ENCODE results near the gene GDF7.

The GDF7 gene

DNA sequence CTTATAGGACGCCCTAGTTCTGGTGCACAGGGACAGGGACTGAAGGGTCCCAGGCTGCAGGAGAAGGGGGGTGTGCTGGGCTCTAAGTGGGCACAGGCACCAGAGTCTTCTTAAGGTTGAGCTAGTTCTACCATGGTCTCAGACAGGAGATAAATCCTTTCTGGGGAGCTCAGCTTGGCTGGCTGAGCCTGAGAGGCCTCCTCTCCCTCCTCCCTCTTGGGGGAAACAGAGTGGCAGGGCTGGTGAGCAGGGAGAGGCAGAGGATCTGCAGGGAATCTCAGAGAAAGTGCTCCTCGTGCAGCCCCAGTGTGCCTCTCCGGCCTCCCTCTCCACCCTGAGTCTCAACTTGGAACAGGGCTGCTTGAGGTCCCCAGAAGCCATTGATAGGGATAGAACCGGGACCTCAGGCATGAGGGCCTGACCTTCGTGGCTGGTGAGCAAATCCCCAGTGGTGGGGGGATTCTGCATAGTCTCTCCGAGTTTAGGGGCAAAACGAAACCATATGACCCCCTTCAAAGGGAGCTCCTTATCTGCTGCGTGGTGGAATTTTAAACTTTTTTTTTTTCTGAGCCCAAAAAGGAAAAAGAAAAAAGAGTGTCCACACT lies 2.0 kb downstream of the GDF7 start:
- Mint-ChIP-seq H3K4me1 (ENCODE audit: low read depth) (peaks cover 29% of the 10 kb centered on the region), H3K9me3 (no peaks in the 10 kb centered on the region), H3K27me3 (peaks cover 93% of the 10 kb centered on the region), H3K27ac (no peak overlapping the region), H3K4me3 (no peak overlapping the region), H3K36me3 (ENCODE audit: low read depth) (no peaks in the 10 kb centered on the region)
- no peak for DNase-seq

DNA sequence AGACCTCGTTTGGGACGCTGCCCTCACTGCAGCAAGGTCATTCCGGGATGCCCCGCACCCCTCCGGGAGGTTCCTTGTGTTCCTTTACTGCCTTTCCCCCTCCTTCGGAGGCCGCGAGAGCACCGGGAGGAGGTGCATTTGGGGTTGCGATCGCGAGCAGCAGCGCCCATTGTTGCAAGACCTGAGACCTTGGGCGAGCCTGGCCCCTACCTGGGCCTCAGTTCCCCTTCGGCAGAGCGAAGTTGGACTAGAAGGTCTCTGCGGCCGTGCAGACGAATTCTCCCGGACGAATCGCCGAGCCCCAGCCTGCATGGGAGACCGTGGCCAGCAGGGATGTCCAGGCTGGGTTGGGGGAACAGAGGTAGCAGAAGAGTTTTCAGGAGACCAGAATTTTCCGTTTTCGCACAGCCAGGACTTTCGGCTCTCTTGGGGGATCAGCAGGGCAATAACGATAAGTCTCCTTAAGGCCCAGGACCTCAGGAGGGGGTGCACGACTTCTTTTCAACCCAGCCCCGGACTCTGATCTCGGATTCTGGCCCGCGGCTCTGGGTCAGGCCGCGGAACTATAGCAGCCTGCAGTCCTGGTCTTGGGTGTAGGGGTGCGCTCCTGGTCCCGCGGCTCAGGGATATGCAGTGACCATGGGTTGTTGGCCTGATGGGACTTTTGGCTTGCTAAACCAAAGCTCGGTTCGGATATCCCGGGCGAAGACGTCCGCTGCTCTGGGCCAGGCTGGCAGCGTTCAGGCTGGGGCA lies 2.8 kb downstream of the GDF7 start:
- Mint-ChIP-seq H3K4me3 (no peak overlapping the region), H3K27me3 (peaks cover 88% of the 10 kb centered on the region), H3K36me3 (ENCODE audit: low read depth) (no peaks in the 10 kb centered on the region)

DNA sequence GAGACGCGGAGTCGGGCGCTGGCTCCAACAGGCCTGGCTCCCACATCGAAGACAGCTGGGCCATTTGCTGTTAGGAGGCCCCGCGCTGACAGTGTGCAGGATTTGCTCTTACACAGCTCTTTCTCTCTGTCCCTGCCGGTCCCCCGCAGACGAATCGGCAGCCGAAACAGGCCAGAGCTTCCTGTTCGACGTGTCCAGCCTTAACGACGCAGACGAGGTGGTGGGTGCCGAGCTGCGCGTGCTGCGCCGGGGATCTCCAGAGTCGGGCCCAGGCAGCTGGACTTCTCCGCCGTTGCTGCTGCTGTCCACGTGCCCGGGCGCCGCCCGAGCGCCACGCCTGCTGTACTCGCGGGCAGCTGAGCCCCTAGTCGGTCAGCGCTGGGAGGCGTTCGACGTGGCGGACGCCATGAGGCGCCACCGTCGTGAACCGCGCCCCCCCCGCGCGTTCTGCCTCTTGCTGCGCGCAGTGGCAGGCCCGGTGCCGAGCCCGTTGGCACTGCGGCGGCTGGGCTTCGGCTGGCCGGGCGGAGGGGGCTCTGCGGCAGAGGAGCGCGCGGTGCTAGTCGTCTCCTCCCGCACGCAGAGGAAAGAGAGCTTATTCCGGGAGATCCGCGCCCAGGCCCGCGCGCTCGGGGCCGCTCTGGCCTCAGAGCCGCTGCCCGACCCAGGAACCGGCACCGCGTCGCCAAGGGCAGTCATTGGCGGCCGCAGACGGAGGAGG lies 3.5 kb downstream of the GDF7 start:
- Mint-ChIP-seq H3K27ac (no peak overlapping the region), H3K4me3 (no peak overlapping the region), H3K4me1 (ENCODE audit: low read depth) (peaks cover 24% of the 10 kb centered on the region), H3K9me3 (no peaks in the 10 kb centered on the region), H3K27me3 (peaks cover 80% of the 10 kb centered on the region), H3K36me3 (ENCODE audit: low read depth) (no peaks in the 10 kb centered on the region)
- no peak for DNase-seq

More for the DNA sequence above, 2.8 kb downstream of the GDF7 start:
- DNase-seq: no peak
- Mint-ChIP-seq H3K9me3 (no peaks in the 10 kb centered on the region), H3K27ac (no peak overlapping the region), H3K4me1 (ENCODE audit: low read depth) (peaks cover 29% of the 10 kb centered on the region)

DNA sequence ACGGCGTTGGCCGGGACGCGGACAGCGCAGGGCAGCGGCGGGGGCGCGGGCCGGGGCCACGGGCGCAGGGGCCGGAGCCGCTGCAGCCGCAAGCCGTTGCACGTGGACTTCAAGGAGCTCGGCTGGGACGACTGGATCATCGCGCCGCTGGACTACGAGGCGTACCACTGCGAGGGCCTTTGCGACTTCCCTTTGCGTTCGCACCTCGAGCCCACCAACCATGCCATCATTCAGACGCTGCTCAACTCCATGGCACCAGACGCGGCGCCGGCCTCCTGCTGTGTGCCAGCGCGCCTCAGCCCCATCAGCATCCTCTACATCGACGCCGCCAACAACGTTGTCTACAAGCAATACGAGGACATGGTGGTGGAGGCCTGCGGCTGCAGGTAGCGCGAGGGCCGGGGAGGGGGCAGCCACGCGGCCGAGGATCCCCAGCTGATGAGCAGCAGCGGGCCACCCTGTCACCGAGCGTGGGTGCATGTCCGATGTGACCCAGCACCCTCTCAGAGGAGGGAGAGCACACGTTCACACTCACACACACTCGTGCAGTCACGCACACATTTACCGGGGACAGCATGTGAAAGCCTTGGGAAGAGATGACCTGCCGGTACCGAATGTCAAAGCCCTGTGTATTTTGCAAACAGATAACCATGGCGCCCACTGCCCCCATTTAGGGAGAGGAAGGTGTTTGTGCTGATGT lies 4.2 kb downstream of the GDF7 start:
- H3K4me1 Mint-ChIP-seq (ENCODE audit: low read depth): peaks cover 19% of the 10 kb centered on the region
- no peaks in the 10 kb centered on the region for H3K36me3 Mint-ChIP-seq (ENCODE audit: low read depth)
- DNase-seq: no peak
- H3K4me3 Mint-ChIP-seq: no peak overlapping the region
- H3K27me3 Mint-ChIP-seq: peaks cover 73% of the 10 kb centered on the region
- H3K9me3 Mint-ChIP-seq: no peaks in the 10 kb centered on the region
- no peak overlapping the region for H3K27ac Mint-ChIP-seq

DNA sequence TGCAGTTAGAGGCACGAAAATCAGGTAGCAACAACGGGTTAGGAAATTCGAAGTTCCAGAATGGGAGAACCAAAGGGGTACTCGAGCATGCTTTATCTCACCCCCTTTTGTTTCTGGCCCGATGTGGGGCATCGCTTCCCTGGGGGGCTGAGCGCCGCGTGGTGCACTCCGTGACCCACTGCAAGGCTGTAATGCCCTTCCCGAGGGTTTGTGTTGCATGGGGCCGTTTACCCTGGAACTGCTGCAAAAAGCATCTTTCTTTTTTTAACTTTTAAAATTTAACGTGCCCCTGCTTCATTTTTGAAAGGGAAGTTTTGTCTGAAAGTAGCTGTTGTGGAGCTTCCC lies 4.8 kb downstream of the GDF7 start:
- H3K4me1 Mint-ChIP-seq (ENCODE audit: low read depth): peaks cover 16% of the 10 kb centered on the region
- no peak overlapping the region for H3K4me3 Mint-ChIP-seq
- no peaks in the 10 kb centered on the region for H3K36me3 Mint-ChIP-seq (ENCODE audit: low read depth)
- H3K27ac Mint-ChIP-seq: no peak overlapping the region
- H3K27me3 Mint-ChIP-seq: peaks cover 68% of the 10 kb centered on the region
- DNase-seq: no peak
- H3K9me3 Mint-ChIP-seq: no peaks in the 10 kb centered on the region

DNA sequence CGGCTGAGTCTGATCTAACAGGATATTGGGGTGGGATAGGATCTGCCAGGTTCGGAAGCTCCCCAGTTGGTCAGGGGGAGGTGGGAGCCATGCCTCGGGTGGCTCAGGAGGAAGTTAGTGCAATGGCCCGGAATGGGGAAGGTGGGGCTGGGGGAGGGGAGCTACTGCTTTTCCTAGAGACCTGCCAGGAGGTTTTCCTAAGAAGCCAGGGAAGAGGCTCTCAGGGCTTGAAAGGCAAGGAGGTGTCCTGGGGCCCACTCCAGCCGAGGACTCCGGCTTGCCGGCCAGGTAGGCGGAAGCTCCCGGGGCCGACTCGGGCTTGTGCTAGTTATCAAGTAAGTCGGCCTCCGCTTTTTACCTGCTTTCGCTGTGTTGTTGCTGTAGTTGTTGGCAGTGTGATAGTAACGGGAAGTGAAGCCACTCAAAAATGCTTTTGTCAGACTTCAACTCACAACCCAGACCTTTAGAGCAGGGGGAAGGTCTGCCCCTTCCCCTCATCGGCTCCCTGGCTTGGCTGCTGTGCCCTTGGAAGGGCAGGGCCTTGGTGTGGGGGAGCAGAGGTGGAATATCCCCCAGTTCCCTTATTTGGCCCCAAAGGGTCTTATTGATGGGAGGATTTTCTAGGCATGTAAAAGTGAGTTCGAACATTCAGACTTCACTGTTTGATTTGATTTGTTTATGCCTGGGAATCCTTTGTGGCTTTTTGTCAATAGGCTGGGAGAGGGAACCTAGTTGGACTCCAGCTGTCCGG lies 5.4 kb downstream of the GDF7 start:
- Mint-ChIP-seq H3K27ac (no peak overlapping the region), H3K4me1 (ENCODE audit: low read depth) (peaks cover 16% of the 10 kb centered on the region), H3K4me3 (no peak overlapping the region), H3K27me3 (peaks cover 67% of the 10 kb centered on the region), H3K9me3 (no peaks in the 10 kb centered on the region), H3K36me3 (ENCODE audit: low read depth) (no peaks in the 10 kb centered on the region)
- DNase-seq: no peak

DNA sequence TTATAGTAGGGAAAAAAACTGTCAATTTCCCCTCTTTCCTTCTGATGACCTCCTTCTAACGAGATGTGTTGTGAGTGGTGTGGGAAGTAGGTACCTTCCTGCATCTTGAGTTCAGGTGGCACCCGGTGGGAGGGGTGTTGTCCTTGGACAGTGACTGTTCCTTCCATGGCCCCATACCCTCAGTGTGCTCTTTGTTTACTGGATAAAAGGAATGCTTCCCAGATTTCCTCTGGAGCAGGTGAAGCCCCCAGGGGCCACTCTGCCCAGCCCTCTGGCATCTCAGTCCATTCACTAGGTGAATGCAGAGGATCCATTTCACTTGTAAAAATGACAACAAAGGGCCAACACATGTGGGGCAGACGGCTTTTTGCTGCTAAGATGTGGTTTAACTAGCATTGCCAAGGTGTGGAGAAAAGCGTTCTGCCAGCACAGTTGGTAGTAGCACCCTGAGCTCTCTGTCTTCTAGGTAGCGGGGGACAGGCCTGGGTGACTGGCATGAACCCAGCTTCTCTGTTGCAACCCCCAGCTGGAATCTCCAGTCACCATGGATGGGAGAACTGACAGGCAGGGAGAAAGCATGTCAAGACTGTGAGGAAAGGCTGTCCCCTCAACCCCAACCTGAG lies 6.9 kb downstream of the GDF7 start:
- DNase-seq: no peak
- Mint-ChIP-seq H3K4me1 (ENCODE audit: low read depth) (peaks cover 13% of the 10 kb centered on the region), H3K27ac (no peak overlapping the region), H3K4me3 (no peak overlapping the region), H3K36me3 (ENCODE audit: low read depth) (no peaks in the 10 kb centered on the region), H3K9me3 (no peaks in the 10 kb centered on the region), H3K27me3 (peaks cover 53% of the 10 kb centered on the region)

DNA sequence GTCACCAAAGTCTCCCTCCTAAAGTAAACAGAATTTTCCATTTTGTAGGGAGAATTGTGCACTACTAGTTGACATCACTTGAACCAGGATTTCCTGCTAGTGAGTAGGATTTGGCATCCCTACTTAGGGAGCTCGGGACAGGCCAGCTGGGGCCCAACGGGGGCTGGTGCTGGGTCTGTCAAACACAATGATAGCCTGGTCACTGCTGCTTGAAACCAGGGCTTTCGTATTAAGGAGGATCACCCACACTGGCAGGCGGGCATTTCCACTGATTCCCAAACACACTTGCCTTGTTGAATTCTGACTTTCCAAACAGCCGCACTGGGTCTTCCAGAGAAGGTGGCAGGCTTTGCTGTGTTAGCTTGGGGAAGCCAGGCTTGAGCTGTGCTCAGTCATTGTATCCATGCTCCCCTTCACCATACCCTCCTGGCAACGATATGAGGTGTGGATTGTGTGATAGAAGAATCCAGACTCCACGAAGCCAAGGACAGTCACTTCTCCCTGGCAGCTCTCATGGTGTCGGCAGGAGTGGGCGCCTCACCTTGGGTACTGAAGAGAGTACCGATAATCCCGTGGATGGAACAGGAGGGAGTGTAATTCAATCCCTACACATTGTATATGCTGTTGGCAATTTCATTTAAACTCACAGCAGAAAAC lies 7.5 kb downstream of the GDF7 start:
- no peaks in the 10 kb centered on the region for H3K9me3 Mint-ChIP-seq

DNA sequence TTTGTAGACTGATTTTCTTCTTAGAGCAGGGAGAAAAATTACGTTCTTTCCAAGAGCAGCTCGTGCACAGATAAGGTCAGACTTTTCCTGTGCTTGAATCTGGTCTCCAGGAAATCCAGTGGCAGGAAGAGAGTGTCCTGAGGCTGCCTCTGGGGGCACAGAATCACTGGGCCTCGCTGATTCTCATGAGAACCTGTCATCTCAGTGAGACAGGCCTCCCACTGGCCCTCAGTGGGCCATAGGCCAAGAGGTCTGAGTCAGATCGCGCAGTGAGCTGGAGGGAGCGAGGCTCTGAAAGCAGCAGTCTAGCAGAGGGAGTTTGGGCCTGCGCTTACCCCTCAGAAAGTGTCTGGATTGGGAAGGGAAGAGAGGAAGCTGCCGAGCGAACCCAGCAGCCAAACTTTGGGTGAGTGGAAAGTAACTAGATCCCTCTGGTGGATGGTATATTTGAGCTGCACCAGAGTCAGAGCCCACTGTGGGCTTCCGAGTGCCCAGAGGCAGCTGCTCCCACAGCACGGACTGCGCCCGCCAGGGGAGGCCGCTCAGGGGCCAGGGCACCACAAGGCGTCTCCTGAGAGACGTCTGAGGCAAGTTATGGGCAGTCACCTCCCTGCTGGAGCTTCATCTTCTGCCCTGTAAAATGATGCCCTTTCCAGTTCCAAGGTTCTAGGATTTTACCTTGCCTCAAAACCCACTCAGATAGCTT lies 8.2 kb downstream of the GDF7 start:
- peaks cover 6% of the 10 kb centered on the region for H3K4me1 Mint-ChIP-seq (ENCODE audit: low read depth)
- no peak for DNase-seq
- no peaks in the 10 kb centered on the region for H3K9me3 Mint-ChIP-seq
- no peak overlapping the region for H3K27ac Mint-ChIP-seq
- peaks cover 2% of the 10 kb centered on the region for H3K36me3 Mint-ChIP-seq (ENCODE audit: low read depth)
- H3K27me3 Mint-ChIP-seq: peaks cover 40% of the 10 kb centered on the region
- no peak overlapping the region for H3K4me3 Mint-ChIP-seq

More for the DNA sequence above, 7.5 kb downstream of the GDF7 start:
- Mint-ChIP-seq H3K27me3 (peaks cover 47% of the 10 kb centered on the region), H3K4me1 (ENCODE audit: low read depth) (peaks cover 10% of the 10 kb centered on the region), H3K27ac (no peak overlapping the region), H3K4me3 (no peak overlapping the region), H3K36me3 (ENCODE audit: low read depth) (peaks cover 2% of the 10 kb centered on the region)
- DNase-seq: no peak

DNA sequence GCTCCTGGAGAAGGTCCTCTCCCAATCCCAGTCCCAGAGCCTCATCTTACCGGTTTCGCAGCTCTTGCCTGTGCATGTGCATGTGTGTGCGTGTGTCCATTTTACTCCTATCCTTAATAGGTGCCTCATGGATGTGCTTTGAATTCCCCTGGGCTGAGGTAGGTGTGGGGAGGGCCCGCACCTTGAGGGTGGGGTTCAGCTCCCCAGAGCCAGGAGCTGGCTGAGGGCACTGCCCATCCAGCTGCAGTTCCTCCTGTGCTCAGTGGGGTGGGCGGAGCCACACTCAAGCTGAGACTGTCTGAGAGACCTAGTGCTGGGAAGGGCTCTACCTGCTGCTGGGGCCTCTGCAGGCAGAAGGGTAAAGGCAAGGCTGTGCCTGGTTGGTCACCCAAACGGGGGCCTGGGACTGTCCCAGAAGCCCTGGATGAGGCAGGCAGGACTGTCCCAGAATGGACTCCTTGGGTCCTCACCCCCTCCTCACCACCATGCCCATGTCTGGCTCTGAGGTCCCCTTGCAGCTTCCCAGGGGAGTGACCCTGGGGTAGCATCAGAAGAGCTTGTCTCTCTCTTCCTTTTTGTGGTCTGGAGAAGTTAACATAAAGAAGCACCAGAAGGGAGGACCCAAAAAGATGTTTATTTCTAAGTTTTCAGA lies 8.9 kb downstream of the GDF7 start:
- no peaks in the 10 kb centered on the region for H3K9me3 Mint-ChIP-seq
- H3K36me3 Mint-ChIP-seq (ENCODE audit: low read depth): peaks cover 8% of the 10 kb centered on the region
- no peak overlapping the region for H3K27ac Mint-ChIP-seq

DNA sequence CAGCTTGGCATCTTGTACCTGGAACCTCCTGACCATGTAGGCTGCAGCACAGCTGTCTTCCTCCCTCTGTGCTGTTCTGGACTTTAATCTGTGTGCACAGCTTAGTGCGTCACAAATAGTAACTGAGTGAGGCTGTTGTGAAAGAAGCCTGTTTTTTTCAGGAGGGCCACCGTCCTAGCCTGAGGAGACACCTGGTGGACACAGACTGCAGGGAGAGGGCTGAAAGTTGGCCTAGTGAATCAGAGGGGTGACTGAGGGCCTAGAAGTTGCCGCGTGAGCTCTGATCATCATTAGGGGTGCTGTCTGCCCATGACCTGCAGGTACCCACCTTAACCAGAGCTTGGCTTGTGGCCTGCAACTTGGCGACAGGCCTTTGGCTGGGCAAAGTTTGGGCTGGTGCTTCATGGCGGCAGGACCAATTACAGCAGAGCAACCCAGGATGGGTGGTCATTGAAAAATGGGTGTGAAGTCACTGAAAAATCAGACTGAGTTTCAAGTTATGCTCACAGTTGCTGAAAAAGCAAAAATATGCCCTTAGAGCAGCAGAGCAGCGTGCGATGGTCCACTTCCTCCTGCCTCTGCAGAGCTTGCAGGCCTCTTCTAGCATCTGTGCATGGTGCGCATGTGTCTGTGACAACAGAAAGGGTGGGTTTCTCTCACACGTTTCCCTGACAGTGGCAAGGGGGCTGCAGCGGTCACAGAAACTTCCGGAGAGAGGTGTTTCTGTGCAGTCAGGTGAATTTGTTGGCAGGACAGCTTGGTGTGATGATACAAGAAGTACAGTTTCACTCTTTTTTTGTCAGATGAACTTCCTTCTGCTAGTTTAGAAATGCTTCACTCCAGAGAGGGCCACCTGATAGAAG lies 9.6 kb downstream of the GDF7 start:
- Mint-ChIP-seq H3K27me3 (peaks cover 26% of the 10 kb centered on the region), H3K27ac (no peak overlapping the region), H3K9me3 (no peaks in the 10 kb centered on the region), H3K36me3 (ENCODE audit: low read depth) (peaks cover 14% of the 10 kb centered on the region), H3K4me3 (no peak overlapping the region), H3K4me1 (ENCODE audit: low read depth) (peaks cover 3% of the 10 kb centered on the region)
- DNase-seq: no peak

More for the DNA sequence above, 8.9 kb downstream of the GDF7 start:
- DNase-seq: no peak
- H3K27me3 Mint-ChIP-seq: peaks cover 33% of the 10 kb centered on the region
- no peak overlapping the region for H3K4me3 Mint-ChIP-seq
- H3K4me1 Mint-ChIP-seq (ENCODE audit: low read depth): peaks cover 6% of the 10 kb centered on the region
